Activated CD4-positive, alpha-beta T cell treated with anti-CD3 and anti-CD28 coated beads, Interleukin-2, amount 50 U/mL, for 24 hours (primary cell): ENCODE results near the gene KSR1.
"Not testable (repeated sequence)": the region's sequence is repeated elsewhere in the genome, so short reads cannot be mapped to it uniquely, and the experiment has no call there.

Experiments
- DNase-seq, 2 donors: peaks; one replicate each; pipeline ENCODE4 v3.0.0-alpha.2; 2020; ENCODE audit warnings: low read depth in 1 of 2, low spot score in 1 of 2

The KSR1 gene

GRCh38 chr17:27455914-27456680, at the start of gene KSR1:
Gene KSR1 (plus strand): TSS chr17:27456448. CDS start chr17:27456644, 196 bp downstream.
- peak; percentile 61 to 72 for DNase-seq

GRCh38 chr17:27407916-27408864, 48.1 kb upstream of the KSR1 start:
- DNase-seq: no peak

- DNase-seq: no peak
Observed at GRCh38 chr17:27408891-27409290, 47.4 kb upstream of the KSR1 start.

- DNase-seq: not testable (repeated sequence)
Observed at GRCh38 chr17:27412158-27412557, 44.1 kb upstream of the KSR1 start.

- no peak for DNase-seq
Observed at GRCh38 chr17:27413315-27413714, 42.9 kb upstream of the KSR1 start.

GRCh38 chr17:27413792-27414191, 42.5 kb upstream of the KSR1 start:
- no peak for DNase-seq

GRCh38 chr17:27414271-27414670, 42.0 kb upstream of the KSR1 start:
- DNase-seq: no peak

- DNase-seq: no peak
Observed at GRCh38 chr17:27414694-27415093, 41.6 kb upstream of the KSR1 start.

GRCh38 chr17:27415120-27415795, 41.0 kb upstream of the KSR1 start:
- DNase-seq: no peak

GRCh38 chr17:27417596-27418365, 38.5 kb upstream of the KSR1 start:
- no peak for DNase-seq

GRCh38 chr17:27418366-27418615, 38.0 kb upstream of the KSR1 start:
- no peak for DNase-seq

GRCh38 chr17:27419156-27419555, 37.1 kb upstream of the KSR1 start:
- DNase-seq: no peak

- DNase-seq: no peak
Observed at GRCh38 chr17:27420211-27420950, 35.9 kb upstream of the KSR1 start.

- DNase-seq: no peak
Observed at GRCh38 chr17:27421111-27421510, 35.1 kb upstream of the KSR1 start.

GRCh38 chr17:27421626-27422025, 34.6 kb upstream of the KSR1 start:
- DNase-seq: not testable (repeated sequence)

GRCh38 chr17:27422601-27423000, 33.6 kb upstream of the KSR1 start:
- no peak for DNase-seq

GRCh38 chr17:27423651-27424050, 32.6 kb upstream of the KSR1 start:
- no peak for DNase-seq

- no peak for DNase-seq
Observed at GRCh38 chr17:27424516-27424915, 31.7 kb upstream of the KSR1 start.

GRCh38 chr17:27424941-27425340, 31.3 kb upstream of the KSR1 start:
- no peak for DNase-seq

- DNase-seq: not testable (repeated sequence)
Observed at GRCh38 chr17:27425571-27425970, 30.7 kb upstream of the KSR1 start.
